ENCODE measurements around the gene BEGAIN.
A peak's percentile ranks its signal among the peaks of the same experiment; 100 is the strongest.

BEGAIN gene

GRCh38 chr14:100599981-100600380 is 12.8 kb upstream of the BEGAIN start:
- DNase-seq, result no peak

DNA sequence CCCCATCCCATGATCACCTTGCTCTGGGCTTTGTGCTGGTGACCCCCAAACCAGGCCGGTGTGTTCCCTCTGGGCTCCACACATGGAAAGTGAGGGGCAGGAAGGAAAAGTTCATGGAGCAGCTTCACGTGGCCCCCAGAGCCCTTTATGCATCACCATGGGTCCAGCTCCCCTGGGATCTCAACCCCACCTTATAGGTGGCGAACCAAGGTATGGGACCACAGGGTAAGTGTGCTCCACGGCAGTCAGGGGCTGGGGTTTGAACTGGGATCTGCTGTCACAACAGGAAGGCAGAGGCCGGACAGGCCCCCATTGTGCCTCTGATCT is 7.4 kb upstream of the BEGAIN start:
- DNase-seq, result no peak

GRCh38 chr14:100593751-100594624 is 6.8 kb upstream of the BEGAIN start:
- no peak for DNase-seq

- no peak for DNase-seq
Measured at GRCh38 chr14:100592972-100593371, 5.8 kb upstream of the BEGAIN start.

DNA sequence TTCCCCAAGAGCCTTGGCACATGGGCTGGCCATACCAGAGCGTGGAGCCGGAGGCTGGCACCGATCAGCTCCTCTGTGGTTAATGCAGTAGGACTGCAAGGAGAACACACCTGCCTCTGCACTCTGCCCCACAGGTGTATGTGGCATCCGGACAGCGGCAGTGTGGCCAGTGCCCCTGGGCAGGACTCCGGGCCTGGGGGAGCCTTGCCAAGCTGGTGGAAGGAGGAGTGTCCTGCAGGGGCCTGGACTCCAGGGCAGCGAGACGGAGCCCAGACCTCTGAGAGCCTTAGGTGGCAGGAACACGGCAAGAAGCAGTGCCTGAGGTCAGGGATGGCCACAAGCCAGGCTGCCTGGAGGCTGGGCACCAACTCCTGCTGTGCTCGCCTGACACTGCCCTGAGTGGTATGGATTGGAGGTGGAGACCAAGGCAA is 5.3 kb upstream of the BEGAIN start:
- no peak for DNase-seq

DNA sequence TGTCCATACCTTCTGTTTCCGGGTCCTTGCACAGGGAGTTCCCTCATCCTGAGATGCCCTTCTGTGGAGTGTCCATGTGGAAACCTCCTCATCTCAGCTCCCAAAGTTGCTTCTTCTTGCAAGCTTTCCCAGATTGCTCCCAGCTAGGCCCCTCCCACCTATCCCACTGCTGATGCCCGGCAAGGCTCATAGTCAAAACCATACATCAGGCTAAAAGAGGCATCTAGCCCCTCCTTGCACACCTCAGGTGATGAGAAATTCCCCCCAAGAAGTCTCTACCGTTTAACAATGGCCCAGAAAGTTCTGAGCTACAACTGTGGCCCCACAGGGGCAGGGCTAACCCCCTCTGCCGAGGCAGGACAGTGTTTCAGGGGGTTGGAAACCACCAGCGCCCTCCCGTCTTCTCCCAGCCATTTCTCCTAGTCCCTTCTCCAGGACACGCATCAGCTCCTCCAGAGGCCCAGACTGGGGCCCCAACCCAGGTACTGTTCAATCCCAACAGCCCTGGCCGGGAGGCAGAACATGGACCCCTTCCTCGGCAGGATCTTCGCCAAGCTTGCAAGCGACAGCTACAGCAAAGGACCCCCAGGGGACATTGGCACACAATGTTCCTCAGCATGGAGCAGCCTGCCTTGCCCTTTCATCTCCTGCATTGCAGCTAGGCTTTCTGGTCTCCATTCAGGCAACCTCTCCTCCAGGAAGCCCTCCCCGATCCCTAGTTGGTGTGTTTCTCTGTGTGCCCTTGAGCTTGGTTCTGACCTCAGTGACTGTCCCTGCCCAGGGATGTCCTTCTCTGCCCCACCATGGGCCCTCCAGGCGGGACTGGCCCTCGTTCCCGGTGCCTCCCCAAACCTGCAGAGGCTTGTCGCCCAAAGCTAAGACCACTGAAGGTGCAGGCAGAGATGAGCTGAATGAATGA is 4.5 kb upstream of the BEGAIN start:
- DNase-seq, result no peak

GRCh38 chr14:100590726-100591452 is 3.7 kb upstream of the BEGAIN start:
- DNase-seq, result no peak

GRCh38 chr14:100589760-100590469 is 2.7 kb upstream of the BEGAIN start:
- peak in 1 of 14 donors; percentile 43 for DNase-seq

DNA sequence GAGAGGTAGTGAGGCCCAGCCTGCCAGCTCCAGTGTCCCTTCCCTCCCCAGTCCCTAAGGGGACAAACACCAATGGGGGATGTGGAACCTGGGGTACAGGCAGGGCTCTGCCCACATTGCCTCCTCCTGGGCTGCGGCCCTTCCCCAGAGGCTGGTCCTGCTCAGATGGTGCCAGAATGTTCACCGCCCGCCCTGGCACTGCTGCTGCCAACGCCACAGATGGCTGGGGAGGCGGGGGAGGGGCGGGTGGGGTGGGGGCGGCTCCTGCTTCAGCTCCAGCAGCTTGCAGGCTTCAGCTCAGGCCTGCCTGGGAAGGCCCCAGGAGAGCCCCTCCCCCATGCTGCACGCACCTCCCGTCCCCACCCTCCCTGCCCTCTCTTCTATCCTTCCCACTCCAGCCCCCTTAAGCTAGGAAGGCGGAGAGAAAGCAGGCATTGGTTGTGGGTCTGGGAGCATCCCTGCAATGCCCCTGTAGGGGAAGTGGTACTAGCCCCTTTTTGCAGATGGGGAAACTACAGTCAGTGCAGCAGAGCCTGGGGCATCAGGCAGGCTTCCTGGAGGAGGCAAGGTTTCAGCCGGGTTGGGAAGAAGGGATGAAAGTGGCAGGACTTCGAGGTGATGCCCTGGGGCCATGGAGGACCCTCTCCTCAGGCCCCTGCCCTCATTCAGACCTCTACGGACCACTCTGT is 2.0 kb upstream of the BEGAIN start:
- peak in 1 of 14 donors; percentile 75 for DNase-seq

DNA sequence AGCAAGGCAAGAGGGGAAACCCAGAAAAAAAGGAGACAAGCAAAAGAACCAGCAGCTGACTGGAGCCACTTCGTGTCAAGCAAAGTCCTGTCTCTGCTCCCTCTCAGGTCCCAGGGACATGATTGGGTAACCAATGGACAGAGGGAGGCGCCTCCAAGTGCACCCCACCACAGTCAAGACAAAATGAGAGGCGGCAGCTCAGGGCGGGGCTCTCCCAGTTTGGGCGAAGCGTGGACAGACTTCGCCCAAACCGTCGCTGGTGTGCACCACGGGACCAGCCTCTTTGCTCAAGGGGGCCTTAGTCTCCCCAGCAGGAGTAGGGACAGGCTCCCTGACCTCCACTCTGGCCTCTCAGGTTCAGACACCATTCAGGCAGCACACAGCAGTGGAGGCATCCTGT is 1.5 kb upstream of the BEGAIN start:
- DNase-seq, result peak in 1 of 14 donors; percentile 82

DNA sequence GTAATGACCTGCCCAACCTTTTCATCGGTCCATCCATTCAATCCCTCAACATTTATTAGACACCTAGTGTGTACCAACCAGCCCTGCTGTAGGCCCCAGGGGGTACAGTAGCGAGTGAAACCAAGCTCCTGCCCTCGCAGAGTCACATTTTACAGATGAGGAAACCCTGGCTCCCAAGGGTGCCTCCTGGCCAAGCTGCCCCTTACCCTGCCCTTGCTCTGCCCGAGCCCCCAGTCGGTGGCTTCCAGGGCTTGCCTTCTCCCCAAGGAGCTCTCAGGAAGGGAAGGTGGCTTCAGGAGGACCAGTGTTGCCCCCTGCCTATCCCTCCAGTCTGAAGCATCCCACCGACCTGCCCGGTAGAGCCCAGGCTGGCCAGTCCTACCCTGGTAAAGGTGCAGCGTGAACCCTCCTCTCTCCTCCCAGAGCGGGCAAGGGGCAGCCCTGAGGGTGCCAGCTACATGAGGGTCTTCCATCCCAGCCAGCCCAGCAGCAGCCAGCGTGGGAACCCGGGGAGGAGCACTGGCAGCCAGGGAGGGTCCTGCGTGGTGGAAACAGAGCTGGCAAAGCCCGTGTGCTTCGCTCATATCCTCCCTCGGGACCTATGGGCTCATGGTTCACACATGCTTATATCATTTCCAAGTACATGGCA is 670 bp upstream of the BEGAIN start:
- DNase-seq, result no peak

- peak in 1 of 14 donors; percentile 61 for DNase-seq
Measured at GRCh38 chr14:100586403-100587085, 673 bp downstream of the BEGAIN start.

GRCh38 chr14:100586153-100586402 is 1.1 kb downstream of the BEGAIN start:
- DNase-seq, result no peak

GRCh38 chr14:100585448-100586152 is 1.6 kb downstream of the BEGAIN start:
- DNase-seq, result peak in 1 of 14 donors; percentile 36

DNA sequence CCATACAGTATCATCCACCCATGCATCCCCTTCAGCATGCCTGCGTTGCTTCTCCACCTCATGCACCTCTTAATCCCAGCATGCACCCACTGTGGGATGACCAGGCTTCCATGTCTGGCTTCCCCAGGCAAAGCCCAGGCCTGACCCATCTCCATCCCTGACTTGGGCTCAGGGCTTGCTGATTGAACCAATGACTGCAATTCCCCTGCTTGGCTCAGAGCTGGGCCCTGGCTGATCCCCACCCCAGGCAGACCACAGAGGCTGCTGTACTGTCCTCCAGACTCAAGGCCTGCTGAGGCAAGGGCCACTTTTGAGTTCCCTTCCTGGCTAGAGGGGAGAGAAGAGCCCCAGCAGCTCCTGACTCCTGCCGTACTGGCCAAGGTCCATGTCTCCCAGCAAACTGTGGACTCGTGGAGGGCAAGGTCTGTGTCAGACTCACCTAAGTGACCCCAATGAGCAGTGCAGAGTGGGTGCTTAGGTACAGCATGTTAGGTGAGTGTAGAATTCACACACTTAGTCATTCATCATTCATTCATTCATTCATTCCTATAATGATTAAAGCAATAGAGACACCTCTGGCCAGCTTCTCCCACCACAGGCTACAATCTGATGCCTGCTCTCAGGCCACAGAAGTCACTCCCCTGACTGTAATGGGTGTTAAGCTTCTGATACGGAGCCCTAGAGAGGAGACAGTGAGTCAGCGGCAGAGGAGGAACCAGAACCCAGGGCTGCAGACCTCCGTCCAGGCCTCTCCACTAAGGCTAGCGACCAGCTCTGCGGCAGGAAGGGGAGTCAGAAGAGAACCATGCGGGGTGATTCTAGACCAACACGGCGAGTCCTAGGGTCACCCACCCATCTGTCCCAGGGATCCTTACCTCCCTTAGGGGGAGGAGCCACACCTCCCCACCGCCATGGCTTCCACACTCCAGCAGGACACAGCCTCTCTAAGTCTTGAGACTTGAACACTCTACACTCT is 2.9 kb downstream of the BEGAIN start:
- no peak for DNase-seq

GRCh38 chr14:100583245-100583644 is 4.0 kb downstream of the BEGAIN start:
- DNase-seq, result no peak

GRCh38 chr14:100582496-100583165 is 4.6 kb downstream of the BEGAIN start:
- DNase-seq, result no peak

Data from C1 segment of cervical spinal cord (tissue), 14 donors.